Adrenal gland (tissue), 12 donors: ENCODE measurements around the gene CD7. TPM values are rescaled to one million over a fixed set of nuclear protein-coding genes. Genes with fewer than 3 reads are reported as not detected.

ENCODE experiments used
- DNase-seq, 7 donors: peaks; one replicate each; pipeline ENCODE4 v3.0.0-alpha.2; 2019 to 2020
- H3K27ac ChIP-seq, 5 donors: fragments of 200-600 bp; sonication (generic) in 4 of 5; 1 replicate in 3 of 5; 2 replicates in 2 of 5; pipeline versions ENCODE4 v1.5.1 to v1.8.0; 2016 to 2020; ENCODE audit warnings: mild to moderate bottlenecking in 1 of 5
- H3K27me3 ChIP-seq: fragments of 200-600 bp; 2 replicates; pipeline ENCODE4 v1.8.0; 2021
- H3K36me3 ChIP-seq, 2 donors: fragments of 200-600 bp; replicated peaks in 1 of 2; 1 replicate in 1 of 2; 2 replicates in 1 of 2; pipeline versions ENCODE4 v1.5.1 to v1.8.0; 2018 to 2022
- H3K4me1 ChIP-seq, 2 donors: fragments of 200-600 bp; replicated peaks in 1 of 2; 1 replicate in 1 of 2; 2 replicates in 1 of 2; pipeline versions ENCODE4 v1.5.1 to v1.8.0; 2018 to 2021
- H3K4me3 ChIP-seq, 4 donors: fragments of 200-600 bp; sonication (generic) in 3 of 4; one replicate each; pipeline ENCODE4 v1.5.1; 2016 to 2018
- H3K9me3 ChIP-seq, 3 donors: fragments of 200-600 bp; sonication (generic) in 1 of 3; replicated peaks in 1 of 3; 1 replicate in 2 of 3; 2 replicates in 1 of 3; pipeline versions ENCODE4 v1.5.1 to v1.8.0; 2016 to 2021
- POLR2A ChIP-seq, 2 donors: fragments of 450-650 bp; IDR thresholded peaks; one replicate each; pipeline ENCODE4 v1.6.1; 2017; ENCODE audit warnings: antibody characterized with exemption in 2 of 2, mild to moderate bottlenecking in 2 of 2, moderate library complexity in 1 of 2
- WGBS, 4 donors: extraction: QIAGEN DNeasy Blood & Tissue Kit in 2 of 4; methylation state at CpG; one replicate each; pipeline versions ENCODE4 v1.1.5 to v1.1.7; 2013 to 2017; 5-methylcytosine and 5-hydroxymethylcytosine counted together
- intact Hi-C, 2 donors: fragments of 100-400 bp; cut with DNase I; formaldehyde crosslinking; loops; one replicate each; pipeline versions ENCODE4 v1.14.1 to v1.15.0; 2022 to 2023
- polyA plus RNA-seq, 3 donors: library from polyadenylated mRNA; stranded (reverse); fragments of 200-250 nt in 2 of 3; fragments of 350-450 nt in 1 of 3; fragmentation: Illumina TruSeq in 1 of 3; extraction: RNeasy Lipid Tissue Mini Kit (QIAGEN cat#74804) in 1 of 3; gene quantifications; one replicate each; pipeline ENCODE4 v1.2.3, GENCODE V29; 2013 to 2014
- total RNA-seq, 9 donors: library from RNA; depleted of rRNA in 4 of 9; stranded (reverse); fragments of >200 nt in 4 of 9; fragments of 120-200 nt in 1 of 9; fragmentation: NEBNext Ultra II Directional in 1 of 9; extraction: Animal tissue kit (Norgen Biotek cat#: 25700) in 1 of 9; gene quantifications; one replicate each; pipeline versions ENCODE4 v1.1.0 to v1.2.4, GENCODE V29; 2013 to 2023
- TF ChIP-seq, protein P1 (sequence below), 6 experiments: fragments of 450-650 bp in 4 of 6; fragments of 200-600 bp in 2 of 6; sonication (generic) in 1 of 6; IDR thresholded peaks; 1 replicate in 5 of 6; 2 replicates in 1 of 6; pipeline versions ENCODE4 v1.5.1 to v1.8.0; 2016 to 2021; ENCODE audit warnings: antibody characterized with exemption in 6 of 6, mild to moderate bottlenecking in 2 of 6, moderate library complexity in 1 of 6
- donor health status: healthy with polysubstance abuse.
- donor health status: Bipolar disorder and iron deficiency.
- donor health status: DM: yes; HTN: yes; CAD: no.
- donor health status: DM: no; HTN: no; CAD: no.
- donor health status: DM: no; HTN: no; CAD: no.
- donor health status: DM: yes; HTN: yes; CAD: no.

CD7 gene
- total and polyA plus RNA-seq, 12 donors: 0.11 to 4.2 (median 1.6) TPM; not detected in 2

DNA sequence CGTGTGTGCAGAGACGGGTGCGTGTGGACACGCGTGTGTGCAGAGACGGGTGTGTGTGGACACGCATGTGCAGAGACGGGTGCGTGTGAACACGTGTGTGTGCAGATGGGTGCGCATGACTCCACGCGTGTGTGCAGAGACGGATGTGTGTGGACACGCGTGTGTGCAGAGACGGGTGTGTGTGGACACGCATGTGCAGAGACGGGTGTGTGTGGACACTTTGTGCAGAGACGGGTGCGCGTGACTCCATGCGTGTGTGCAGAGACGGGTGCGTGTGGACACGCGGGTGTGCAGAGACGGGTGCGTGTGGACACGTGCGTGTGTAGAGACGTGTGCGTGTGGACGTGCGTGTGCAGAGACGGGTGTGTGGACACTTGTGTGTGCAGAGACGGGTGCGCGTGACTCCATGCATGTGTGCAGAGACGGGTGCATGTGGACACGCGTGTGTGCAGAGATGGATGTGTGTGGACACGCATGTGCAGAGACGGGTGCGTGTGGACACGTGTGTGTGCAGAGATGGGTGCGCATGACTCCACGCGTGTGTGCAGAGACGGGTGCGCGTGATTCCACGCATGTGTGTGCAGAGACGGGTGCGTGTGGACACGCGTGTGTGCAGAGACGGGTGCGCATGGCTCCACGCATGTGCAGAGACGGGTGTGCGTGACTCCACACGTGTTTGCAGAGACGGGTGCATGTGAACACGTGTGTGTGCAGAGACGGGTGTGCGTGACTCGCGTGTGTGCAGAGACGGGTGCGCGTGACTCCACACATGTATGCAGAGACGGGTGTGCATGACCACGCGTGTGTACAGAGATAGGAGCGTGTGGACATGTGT is 1.6 kb upstream of the CD7 start:
- 87 to 93% (median 91%) methylated on average over 76 of the region's 76 CpGs for WGBS, 4 donors
- Histone ChIP-seq H3K27me3 (peaks cover 5% of the 10 kb centered on the region), H3K4me3 (no peak overlapping the region), H3K27ac (no peak overlapping the region), H3K4me1 (no peaks in the 10 kb centered on the region), H3K9me3 (no peaks in the 10 kb centered on the region), H3K36me3 (no peaks in the 10 kb centered on the region)
- no peak for DNase-seq
- TF ChIP-seq, protein P1, sequence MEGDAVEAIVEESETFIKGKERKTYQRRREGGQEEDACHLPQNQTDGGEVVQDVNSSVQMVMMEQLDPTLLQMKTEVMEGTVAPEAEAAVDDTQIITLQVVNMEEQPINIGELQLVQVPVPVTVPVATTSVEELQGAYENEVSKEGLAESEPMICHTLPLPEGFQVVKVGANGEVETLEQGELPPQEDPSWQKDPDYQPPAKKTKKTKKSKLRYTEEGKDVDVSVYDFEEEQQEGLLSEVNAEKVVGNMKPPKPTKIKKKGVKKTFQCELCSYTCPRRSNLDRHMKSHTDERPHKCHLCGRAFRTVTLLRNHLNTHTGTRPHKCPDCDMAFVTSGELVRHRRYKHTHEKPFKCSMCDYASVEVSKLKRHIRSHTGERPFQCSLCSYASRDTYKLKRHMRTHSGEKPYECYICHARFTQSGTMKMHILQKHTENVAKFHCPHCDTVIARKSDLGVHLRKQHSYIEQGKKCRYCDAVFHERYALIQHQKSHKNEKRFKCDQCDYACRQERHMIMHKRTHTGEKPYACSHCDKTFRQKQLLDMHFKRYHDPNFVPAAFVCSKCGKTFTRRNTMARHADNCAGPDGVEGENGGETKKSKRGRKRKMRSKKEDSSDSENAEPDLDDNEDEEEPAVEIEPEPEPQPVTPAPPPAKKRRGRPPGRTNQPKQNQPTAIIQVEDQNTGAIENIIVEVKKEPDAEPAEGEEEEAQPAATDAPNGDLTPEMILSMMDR (IDR thresholded peaks at IDR 0.05): no peak
- no peak for TF ChIP-seq POLR2A (IDR thresholded peaks at IDR 0.05)
- intact Hi-C loops: loop anchor here in 1 of 2 donors (10.0 kb wide), 1 partner anchor 284 kb away; the partner anchor contains the start of genes DCXR and RAC3

- H3K9me3 ChIP-seq: no peaks in the 10 kb centered on the region
- 88 to 94% (median 93%) methylated on average over 20 of the region's 20 CpGs for WGBS, 4 donors
- H3K27ac ChIP-seq: no peak overlapping the region
- intact Hi-C loops: loop anchor here in 1 of 2 donors (10.0 kb wide), 1 partner anchor 283 kb away; the partner anchor contains the start of genes DCXR and RAC3
- DNase-seq: no peak
- TF ChIP-seq, protein P1 (IDR thresholded peaks at IDR 0.05): no peak
- no peak for TF ChIP-seq POLR2A (IDR thresholded peaks at IDR 0.05)
- H3K27me3 ChIP-seq: peaks cover 5% of the 10 kb centered on the region
- no peaks in the 10 kb centered on the region for H3K4me1 ChIP-seq
- H3K4me3 ChIP-seq: no peak overlapping the region
- H3K36me3 ChIP-seq: no peaks in the 10 kb centered on the region
These were observed 726 bp upstream of the CD7 start for GRCh38 chr17:82318169-82318498.

DNA sequence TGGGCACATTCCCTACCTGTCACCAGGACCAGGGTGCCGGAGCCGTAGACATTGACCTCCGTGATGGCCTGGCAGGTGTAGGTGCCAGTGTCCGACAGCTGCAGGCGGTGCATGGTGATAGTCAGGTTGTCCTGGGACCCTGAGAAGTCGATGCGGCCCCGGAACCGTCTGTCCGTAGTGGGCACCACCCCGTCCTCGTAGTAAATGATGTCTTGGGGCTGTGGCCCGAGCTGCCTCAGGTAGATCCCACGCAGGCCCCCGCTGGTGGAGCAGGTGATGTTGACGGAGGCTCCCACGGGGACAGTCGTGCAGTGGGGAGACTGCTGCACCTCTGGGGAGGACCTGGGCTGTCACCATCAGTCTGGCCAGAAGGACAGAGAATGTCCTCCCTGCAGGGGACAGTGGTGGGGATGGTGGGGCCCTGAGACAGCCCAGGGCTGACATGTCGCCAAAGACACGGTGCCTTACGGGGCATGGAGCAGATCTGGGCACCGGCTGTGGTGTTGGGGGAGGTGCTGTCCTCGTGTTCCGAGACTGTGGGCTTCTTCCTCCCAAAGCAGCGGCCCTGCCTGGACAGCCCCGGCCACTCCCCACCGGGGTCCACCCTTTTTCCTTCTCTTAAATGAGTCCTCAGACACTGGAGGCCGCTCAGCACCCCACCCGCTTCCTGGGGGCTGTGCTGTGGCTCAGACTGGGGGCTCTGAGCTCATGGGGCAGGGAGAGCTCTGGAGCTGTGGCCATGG is 586 bp downstream of the CD7 start:
- no peaks in the 10 kb centered on the region for H3K36me3 ChIP-seq
- DNase-seq: no peak
- H3K9me3 ChIP-seq: no peaks in the 10 kb centered on the region
- H3K4me3 ChIP-seq: no peak overlapping the region
- no peak overlapping the region for H3K27ac ChIP-seq
- 78 to 100% (median 87%) methylated on average over 1 to 29 of the region's 29 CpGs for WGBS, 4 donors
- TF ChIP-seq, protein P1 (IDR thresholded peaks at IDR 0.05): no peak
- no peak for TF ChIP-seq POLR2A (IDR thresholded peaks at IDR 0.05)
- intact Hi-C loops: loop anchor here in 1 of 2 donors (10.0 kb wide), 1 partner anchor 282 kb away; the partner anchor contains the start of genes DCXR and RAC3
- no peaks in the 10 kb centered on the region for H3K4me1 ChIP-seq
- peaks cover 5% of the 10 kb centered on the region for H3K27me3 ChIP-seq

DNA sequence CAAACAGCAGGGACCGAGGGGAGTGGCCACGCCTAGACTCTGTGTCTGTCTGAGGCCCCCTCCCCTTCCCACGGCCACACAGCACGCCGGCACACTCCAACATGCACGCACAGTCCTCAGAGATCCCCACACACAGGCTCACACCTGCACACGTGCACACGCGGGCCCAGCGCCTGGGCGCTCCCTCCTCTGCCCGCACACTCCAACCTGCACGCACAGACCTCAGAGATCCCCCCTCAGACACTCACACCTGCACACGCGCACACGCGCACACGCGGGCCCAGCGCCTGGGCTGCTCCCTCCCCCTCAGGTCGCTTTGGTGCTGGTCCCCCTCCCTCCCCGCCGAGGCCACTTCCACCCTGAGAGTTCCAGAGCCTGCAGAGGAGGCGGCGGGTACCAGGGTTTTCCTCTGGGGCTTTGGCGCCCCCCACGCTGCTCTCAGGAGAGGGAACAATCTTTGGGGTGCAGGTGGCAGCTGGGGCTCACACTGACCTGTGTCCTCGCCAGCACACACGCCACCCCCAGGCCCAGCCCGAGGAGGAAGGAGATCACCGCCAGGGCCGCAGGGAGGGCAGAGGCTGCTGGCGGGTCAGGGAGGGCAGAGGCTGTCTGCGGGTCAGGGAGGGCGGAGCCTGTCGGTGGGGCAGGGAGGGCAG is 1.6 kb downstream of the CD7 start:
- no peaks in the 10 kb centered on the region for H3K9me3 ChIP-seq
- H3K36me3 ChIP-seq: no peaks in the 10 kb centered on the region
- intact Hi-C loops: loop anchor here in 1 of 2 donors (10.0 kb wide), 1 partner anchor 281 kb away; the partner anchor contains the start of genes DCXR and RAC3
- 35 to 52% (median 41%) methylated on average over 9 to 36 of the region's 36 CpGs for WGBS, 4 donors
- no peak for DNase-seq
- no peaks in the 10 kb centered on the region for H3K4me1 ChIP-seq
- no peak overlapping the region for H3K4me3 ChIP-seq
- H3K27me3 ChIP-seq: peaks cover 5% of the 10 kb centered on the region
- H3K27ac ChIP-seq: no peak overlapping the region
- TF ChIP-seq, protein P1 (IDR thresholded peaks at IDR 0.05): no peak
- no peak for TF ChIP-seq POLR2A (IDR thresholded peaks at IDR 0.05)
